ENCODE results near the gene PPP1R15A.
"Not testable (repeated sequence)": the region's sequence is repeated elsewhere in the genome, so short reads cannot be mapped to it uniquely, and the experiment has no call there.

GRCh38 chr19:48879696-48880095 lies 7.5 kb downstream of the PPP1R15A start:
- not testable (repeated sequence) for TF ChIP-seq ZNF274 (IDR thresholded peaks at IDR 0.05; ENCODE audit: low read length); ZNF274 (tag by site-specific recombination; IDR thresholded peaks at IDR 0.05; ENCODE audit: borderline replicate concordance); ZFHX2 (tag by site-specific recombination; conservative IDR thresholded peaks at IDR 0.05)
- TF ChIP-seq, protein P1, sequence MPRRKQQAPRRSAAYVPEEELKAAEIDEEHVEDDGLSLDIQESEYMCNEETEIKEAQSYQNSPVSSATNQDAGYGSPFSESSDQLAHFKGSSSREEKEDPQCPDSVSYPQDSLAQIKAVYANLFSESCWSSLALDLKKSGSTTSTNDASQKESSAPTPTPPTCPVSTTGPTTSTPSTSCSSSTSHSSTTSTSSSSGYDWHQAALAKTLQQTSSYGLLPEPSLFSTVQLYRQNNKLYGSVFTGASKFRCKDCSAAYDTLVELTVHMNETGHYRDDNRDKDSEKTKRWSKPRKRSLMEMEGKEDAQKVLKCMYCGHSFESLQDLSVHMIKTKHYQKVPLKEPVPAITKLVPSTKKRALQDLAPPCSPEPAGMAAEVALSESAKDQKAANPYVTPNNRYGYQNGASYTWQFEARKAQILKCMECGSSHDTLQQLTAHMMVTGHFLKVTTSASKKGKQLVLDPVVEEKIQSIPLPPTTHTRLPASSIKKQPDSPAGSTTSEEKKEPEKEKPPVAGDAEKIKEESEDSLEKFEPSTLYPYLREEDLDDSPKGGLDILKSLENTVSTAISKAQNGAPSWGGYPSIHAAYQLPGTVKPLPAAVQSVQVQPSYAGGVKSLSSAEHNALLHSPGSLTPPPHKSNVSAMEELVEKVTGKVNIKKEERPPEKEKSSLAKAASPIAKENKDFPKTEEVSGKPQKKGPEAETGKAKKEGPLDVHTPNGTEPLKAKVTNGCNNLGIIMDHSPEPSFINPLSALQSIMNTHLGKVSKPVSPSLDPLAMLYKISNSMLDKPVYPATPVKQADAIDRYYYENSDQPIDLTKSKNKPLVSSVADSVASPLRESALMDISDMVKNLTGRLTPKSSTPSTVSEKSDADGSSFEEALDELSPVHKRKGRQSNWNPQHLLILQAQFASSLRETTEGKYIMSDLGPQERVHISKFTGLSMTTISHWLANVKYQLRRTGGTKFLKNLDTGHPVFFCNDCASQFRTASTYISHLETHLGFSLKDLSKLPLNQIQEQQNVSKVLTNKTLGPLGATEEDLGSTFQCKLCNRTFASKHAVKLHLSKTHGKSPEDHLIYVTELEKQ (tag by site-specific recombination; IDR thresholded peaks at IDR 0.05; ENCODE audit: borderline replicate concordance): not testable (repeated sequence)
- TF ChIP-seq, protein P2, sequence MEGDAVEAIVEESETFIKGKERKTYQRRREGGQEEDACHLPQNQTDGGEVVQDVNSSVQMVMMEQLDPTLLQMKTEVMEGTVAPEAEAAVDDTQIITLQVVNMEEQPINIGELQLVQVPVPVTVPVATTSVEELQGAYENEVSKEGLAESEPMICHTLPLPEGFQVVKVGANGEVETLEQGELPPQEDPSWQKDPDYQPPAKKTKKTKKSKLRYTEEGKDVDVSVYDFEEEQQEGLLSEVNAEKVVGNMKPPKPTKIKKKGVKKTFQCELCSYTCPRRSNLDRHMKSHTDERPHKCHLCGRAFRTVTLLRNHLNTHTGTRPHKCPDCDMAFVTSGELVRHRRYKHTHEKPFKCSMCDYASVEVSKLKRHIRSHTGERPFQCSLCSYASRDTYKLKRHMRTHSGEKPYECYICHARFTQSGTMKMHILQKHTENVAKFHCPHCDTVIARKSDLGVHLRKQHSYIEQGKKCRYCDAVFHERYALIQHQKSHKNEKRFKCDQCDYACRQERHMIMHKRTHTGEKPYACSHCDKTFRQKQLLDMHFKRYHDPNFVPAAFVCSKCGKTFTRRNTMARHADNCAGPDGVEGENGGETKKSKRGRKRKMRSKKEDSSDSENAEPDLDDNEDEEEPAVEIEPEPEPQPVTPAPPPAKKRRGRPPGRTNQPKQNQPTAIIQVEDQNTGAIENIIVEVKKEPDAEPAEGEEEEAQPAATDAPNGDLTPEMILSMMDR (tag by site-specific recombination; IDR thresholded peaks at IDR 0.05): not testable (repeated sequence)
- TF ChIP-seq, protein P3, sequence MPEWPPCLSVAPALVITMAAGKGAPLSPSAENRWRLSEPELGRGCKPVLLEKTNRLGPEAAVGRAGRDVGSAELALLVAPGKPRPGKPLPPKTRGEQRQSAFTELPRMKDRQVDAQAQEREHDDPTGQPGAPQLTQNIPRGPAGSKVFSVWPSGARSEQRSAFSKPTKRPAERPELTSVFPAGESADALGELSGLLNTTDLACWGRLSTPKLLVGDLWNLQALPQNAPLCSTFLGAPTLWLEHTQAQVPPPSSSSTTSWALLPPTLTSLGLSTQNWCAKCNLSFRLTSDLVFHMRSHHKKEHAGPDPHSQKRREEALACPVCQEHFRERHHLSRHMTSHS (tag by site-specific recombination; IDR thresholded peaks at IDR 0.05): not testable (repeated sequence)

Measured in HEK293 (cell line).